Measurements from ENCODE around the gene RAB13.

GRCh38 chr1:153991151-153991630, 5.1 kb upstream of the RAB13 start:
- no peak for TF ChIP-seq CTCF (IDR thresholded peaks at IDR 0.05; ENCODE audit: borderline replicate concordance, extremely low read depth, low read length, poor library complexity, severe bottlenecking)
- no peak for TF ChIP-seq EZH2 (IDR thresholded peaks at IDR 0.05; ENCODE audit: borderline replicate concordance, low read depth, low read length, severe bottlenecking)

Measured in DND-41 (cell line).